NCI-H187 treated with DMSO at 0.1 percent for 48 hours (cell line): ENCODE data around the gene RAD52.
"Not testable (repeated sequence)": the region's sequence is repeated elsewhere in the genome, so short reads cannot be mapped to it uniquely, and the experiment has no call there.

Source experiments
- DNase-seq: peaks from one replicate; lab custom pipeline; 2025; lab: John Stamatoyannopoulos, UW

The RAD52 gene

GRCh38 chr12:967641-968040 lies 18.1 kb upstream of the RAD52 start:
- no peak for DNase-seq

- no peak for DNase-seq
Observed at GRCh38 chr12:966724-967123, 17.2 kb upstream of the RAD52 start.

- no peak for DNase-seq
Observed at GRCh38 chr12:958588-959123, 9.2 kb upstream of the RAD52 start.

- DNase-seq: no peak
Observed at GRCh38 chr12:955939-956338, 6.4 kb upstream of the RAD52 start.

- DNase-seq: no peak
Observed at GRCh38 chr12:954741-955140, 5.2 kb upstream of the RAD52 start.

GRCh38 chr12:953776-954175 lies 4.3 kb upstream of the RAD52 start:
- no peak for DNase-seq

- no peak for DNase-seq
Observed at GRCh38 chr12:951176-951575, 1.7 kb upstream of the RAD52 start.

- no peak for DNase-seq
Observed at GRCh38 chr12:948238-948637, 1.3 kb downstream of the RAD52 start.

GRCh38 chr12:946631-947030 lies 2.9 kb downstream of the RAD52 start:
- DNase-seq: no peak

- DNase-seq: no peak
Observed at GRCh38 chr12:946212-946611, 3.3 kb downstream of the RAD52 start.

- DNase-seq: no peak
Observed at GRCh38 chr12:944211-944610, 5.3 kb downstream of the RAD52 start.

- no peak for DNase-seq
Observed at GRCh38 chr12:943051-943450, 6.4 kb downstream of the RAD52 start.

GRCh38 chr12:938810-939209 lies 10.7 kb downstream of the RAD52 start:
- DNase-seq: no peak

GRCh38 chr12:936377-937345 lies 12.8 kb downstream of the RAD52 start:
- no peak for DNase-seq

GRCh38 chr12:935891-936290 lies 13.6 kb downstream of the RAD52 start:
- not testable (repeated sequence) for DNase-seq

- DNase-seq: no peak
Observed at GRCh38 chr12:931591-931990, 17.9 kb downstream of the RAD52 start.

GRCh38 chr12:931060-931459 lies 18.4 kb downstream of the RAD52 start:
- DNase-seq: no peak

- DNase-seq: no peak
Observed at GRCh38 chr12:926641-927040, 22.9 kb downstream of the RAD52 start.

- DNase-seq: no peak
Observed at GRCh38 chr12:922285-922684, 27.2 kb downstream of the RAD52 start.

GRCh38 chr12:920676-921075 lies 28.8 kb downstream of the RAD52 start:
- no peak for DNase-seq

- DNase-seq: no peak
Observed at GRCh38 chr12:916712-917445, 32.6 kb downstream of the RAD52 start.

- DNase-seq: no peak
Observed at GRCh38 chr12:916240-916639, 33.3 kb downstream of the RAD52 start.

- no peak for DNase-seq
Observed at GRCh38 chr12:915090-915489, 34.4 kb downstream of the RAD52 start.
